ENCODE measurements around the gene ZBTB32. TPM values are rescaled to one million over a fixed set of nuclear protein-coding genes. Genes with fewer than 3 reads are reported as not detected.

The ZBTB32 gene
- total RNA-seq, 4 donors from 2014 or later, result 0.38 TPM; not detected in 3

GRCh38 chr19:35759697-35760096 lies 55.3 kb downstream of the ZBTB32 start:
- Histone ChIP-seq H3K4me1 (peaks cover 32 to 47% (median 37%) of the 10 kb centered on the region in 3 donors), H3K27me3 (no peaks in the 10 kb centered on the region), H3K4me3 (no peak overlapping the region), H3K27ac (no peak overlapping the region), H3K36me3 (peaks cover 0 to 47% (median 0%) of the 10 kb centered on the region in 3 donors), H3K9me3 (no peaks in the 10 kb centered on the region)
- TF ChIP-seq CTCF (IDR thresholded peaks at IDR 0.05), result no peak
- TF ChIP-seq POLR2A (IDR thresholded peaks at IDR 0.05), result no peak
- DNase-seq, result no peak
- WGBS, 2 donors, result no CpG with 5 or more reads among the region's 2 CpGs
- intact Hi-C loops (cut with DNase I), result loop anchor here (10.0 kb wide), 1 partner anchor 175 kb away; the partner anchor contains the start of gene LRFN3

GRCh38 chr19:35760711-35761349 lies 56.5 kb downstream of the ZBTB32 start:
- TF ChIP-seq CTCF (IDR thresholded peaks at IDR 0.05), result peak in 1 of 6 experiments; percentile 7
- no peak for TF ChIP-seq POLR2A (IDR thresholded peaks at IDR 0.05)
- H3K27me3 ChIP-seq, result no peaks in the 10 kb centered on the region
- intact Hi-C loops (cut with DNase I), result loop anchor here (10.0 kb wide), 1 partner anchor 174 kb away; the partner anchor contains the start of gene LRFN3
- H3K36me3 ChIP-seq, result peaks cover 0 to 57% (median 0%) of the 10 kb centered on the region in 3 donors
- no peak overlapping the region for H3K4me3 ChIP-seq
- 91 to 95% methylated on average over 4 of the region's 4 CpGs for WGBS, 2 donors
- H3K27ac ChIP-seq, result no peak overlapping the region
- H3K9me3 ChIP-seq, result no peaks in the 10 kb centered on the region
- H3K4me1 ChIP-seq, result peaks cover 24 to 36% (median 29%) of the 10 kb centered on the region in 3 donors
- no peak for DNase-seq

GRCh38 chr19:35764432-35765315 lies 60.3 kb downstream of the ZBTB32 start:
- intact Hi-C loops (cut with DNase I), result loop anchor here (10.0 kb wide), 1 partner anchor 170 kb away; the partner anchor contains the start of gene LRFN3
- Histone ChIP-seq H3K4me3 (no peak overlapping the region), H3K4me1 (peaks cover 0 to 3% (median 0%) of the 10 kb centered on the region in 3 donors), H3K9me3 (no peaks in the 10 kb centered on the region), H3K36me3 (peaks cover 0 to 93% (median 0%) of the 10 kb centered on the region in 3 donors), H3K27me3 (no peaks in the 10 kb centered on the region), H3K27ac (no peak overlapping the region)
- 95 to 97% methylated on average over 10 to 16 of the region's 17 CpGs for WGBS, 2 donors
- DNase-seq, result no peak
- no peak for TF ChIP-seq CTCF (IDR thresholded peaks at IDR 0.05)
- no peak for TF ChIP-seq POLR2A (IDR thresholded peaks at IDR 0.05)

Other genes starting within 250 kb of the ZBTB32 start
- gene KRTDAP, start 214.1 kb upstream of the ZBTB32 start, total RNA-seq, result 100 to 1,000 TPM in 2 of 4 donors, 10 to 100 TPM in 1, 1 to 10 TPM in 1; 4.6 to 656 (median 111) TPM
- gene DMKN, start 190.9 kb upstream of the ZBTB32 start, total RNA-seq, result 100 to 1,000 TPM in 3 of 4 donors, 10 to 100 TPM in 1; 81.6 to 449 (median 257) TPM
- gene SBSN, start 176.2 kb upstream of the ZBTB32 start, total RNA-seq, result 1,000 to 10,000 TPM in 1 of 4 donors, 100 to 1,000 TPM in 2, 10 to 100 TPM in 1; 58.2 to 1,096 (median 541) TPM
- not detected for gene GAPDHS, start 171.1 kb upstream of the ZBTB32 start, total RNA-seq
- gene TMEM147, start 158.9 kb upstream of the ZBTB32 start, total RNA-seq, result 100 to 1,000 TPM in 1 of 4 donors, 10 to 100 TPM in 3; 68.1 to 119 (median 89.6) TPM
- under 1 TPM in 1 of 4 donors, not detected in 3; 0.18 TPM for gene ATP4A, start 140.9 kb upstream of the ZBTB32 start, total RNA-seq
- gene PMIS2, start 118.4 kb upstream of the ZBTB32 start, total RNA-seq, result not detected
- 10 to 100 TPM in 2 of 4 donors, 1 to 10 TPM in 2; 3.5 to 11.5 (median 10.6) TPM for gene HAUS5, start 91.8 kb upstream of the ZBTB32 start, total RNA-seq
- gene RBM42, start 75.5 kb upstream of the ZBTB32 start, total RNA-seq, result 10 to 100 TPM; 52.1 to 59.1 (median 53.0) TPM
- gene ETV2, start 62.8 kb upstream of the ZBTB32 start, total RNA-seq, result under 1 TPM in 2 of 4 donors, not detected in 2; 0.31 to 0.44 TPM
- 100 to 1,000 TPM; 582 to 942 (median 761) TPM for gene COX6B1, start 56.2 kb upstream of the ZBTB32 start, total RNA-seq
- gene UPK1A, start 38.0 kb upstream of the ZBTB32 start, total RNA-seq, result 10 to 100 TPM in 1 of 4 donors, 1 to 10 TPM in 2, not detected in 1; 4.6 to 18.7 (median 9.8) TPM
- gene KMT2B, start 13.4 kb downstream of the ZBTB32 start, total RNA-seq, result 10 to 100 TPM in 3 of 4 donors, 1 to 10 TPM in 1; 7.5 to 33.7 (median 15.6) TPM
- gene IGFLR1, start 37.9 kb downstream of the ZBTB32 start, total RNA-seq, result 1 to 10 TPM in 3 of 4 donors, under 1 TPM in 1; 0.87 to 4.8 (median 4.3) TPM
- 10 to 100 TPM; 10.2 to 19.0 (median 17.5) TPM for gene U2AF1L4, start 40.9 kb downstream of the ZBTB32 start, total RNA-seq
- gene PSENEN, start 41.1 kb downstream of the ZBTB32 start, total RNA-seq, result 10 to 100 TPM; 23.3 to 33.9 (median 32.3) TPM
- 10 to 100 TPM in 2 of 4 donors, 1 to 10 TPM in 2; 5.7 to 13.4 (median 9.5) TPM for gene LIN37, start 44.0 kb downstream of the ZBTB32 start, total RNA-seq
- gene HSPB6, start 52.5 kb downstream of the ZBTB32 start, total RNA-seq, result 10 to 100 TPM in 1 of 4 donors, 1 to 10 TPM in 3; 1.7 to 21.9 (median 3.6) TPM
- 1 to 10 TPM; 3.7 to 9.7 (median 8.6) TPM for gene PROSER3, start 53.6 kb downstream of the ZBTB32 start, total RNA-seq
- gene ARHGAP33, start 71.0 kb downstream of the ZBTB32 start, total RNA-seq, result 1 to 10 TPM; 1.3 to 8.4 (median 2.3) TPM
- gene PRODH2, start 108.3 kb downstream of the ZBTB32 start, total RNA-seq, result not detected
- gene NPHS1, start 147.9 kb downstream of the ZBTB32 start, total RNA-seq, result not detected
- under 1 TPM in 1 of 4 donors, not detected in 3; 0.57 TPM for gene KIRREL2, start 152.4 kb downstream of the ZBTB32 start, total RNA-seq
- 1 to 10 TPM in 1 of 4 donors, under 1 TPM in 2, not detected in 1; 0.44 to 1.7 (median 0.76) TPM for gene APLP1, start 164.0 kb downstream of the ZBTB32 start, total RNA-seq
- 10 to 100 TPM in 2 of 4 donors, 1 to 10 TPM in 2; 4.0 to 29.4 (median 11.6) TPM for gene NFKBID, start 196.0 kb downstream of the ZBTB32 start, total RNA-seq
- gene HCST, start 198.0 kb downstream of the ZBTB32 start, total RNA-seq, result 1 to 10 TPM in 1 of 4 donors, not detected in 3; 1.3 TPM
- gene TYROBP, start 203.7 kb downstream of the ZBTB32 start, total RNA-seq, result 10 to 100 TPM in 3 of 4 donors, 1 to 10 TPM in 1; 4.5 to 95.9 (median 33.8) TPM
- gene LRFN3, start 231.8 kb downstream of the ZBTB32 start, total RNA-seq, result 10 to 100 TPM in 1 of 4 donors, 1 to 10 TPM in 3; 5.6 to 12.4 (median 7.5) TPM